CD8-positive, alpha-beta T cell (primary cell): Measurements from ENCODE around the gene UVSSA. TPM values are rescaled to one million over a fixed set of nuclear protein-coding genes. Genes with fewer than 3 reads are reported as not detected.

Source experiments
- total RNA-seq, 46 experiments: library from RNA in 2 of 46; stranded (reverse) in 2 of 46; gene quantifications; one replicate each; pipeline ENCODE4 v1.2.3 and lab custom pipeline; 2021 to 2026

The UVSSA gene
- total RNA-seq, 2 experiments from 2014 or later, result 27.3 to 27.5 TPM

Other genes starting within 250 kb of the UVSSA start
- 1 to 10 TPM; 5.1 to 5.2 TPM for gene RNF212, start 233.6 kb upstream of the UVSSA start, total RNA-seq
- gene SPON2, start 174.6 kb upstream of the UVSSA start, total RNA-seq, result 10 to 100 TPM; 25.1 to 26.4 TPM
- gene CTBP1, start 98.1 kb upstream of the UVSSA start, total RNA-seq, result 100 to 1,000 TPM; 129 to 132 TPM
- 10 to 100 TPM; 74.6 to 77.6 TPM for gene MAEA, start 57.3 kb upstream of the UVSSA start, total RNA-seq
- gene NKX1-1, start 59.2 kb downstream of the UVSSA start, total RNA-seq, result not detected